Left lung (tissue), 10 donors: ENCODE data around the gene MUSTN1. TPM values are rescaled to one million over a fixed set of nuclear protein-coding genes. Genes with fewer than 3 reads are reported as not detected.
A peak's percentile ranks its signal among the peaks of the same experiment; 100 is the strongest.

Source experiments
- ATAC-seq: fragments of 200-7000 bp; cut with Tn5 transposase; one replicate; pipeline ENCODE4 v1.9.1; 2020; ENCODE audit warnings: moderate library complexity
- DNase-seq, 4 donors: peaks; one replicate each; pipeline ENCODE4 v3.0.0-alpha.2; 2013 to 2020
- H3K27ac ChIP-seq, 2 donors: fragments of 200-600 bp; sonication (generic) in 1 of 2; one replicate each; pipeline versions ENCODE4 v1.5.0 to v1.8.0; 2020 to 2021
- H3K27me3 ChIP-seq, 2 donors: fragments of 200-600 bp; sonication (generic) in 1 of 2; one replicate each; pipeline versions ENCODE4 v1.5.0 to v1.8.0; 2020 to 2021
- H3K36me3 ChIP-seq, 2 donors: fragments of 200-600 bp; sonication (generic) in 1 of 2; one replicate each; pipeline versions ENCODE4 v1.5.0 to v1.8.0; 2020 to 2021
- H3K4me1 ChIP-seq, 2 donors: fragments of 200-600 bp; one replicate each; pipeline ENCODE4 v1.8.0; 2021
- H3K4me3 ChIP-seq, 2 donors: fragments of 200-600 bp; sonication (generic) in 1 of 2; one replicate each; pipeline versions ENCODE4 v1.5.0 to v1.8.0; 2020 to 2021; ENCODE audit warnings: mild to moderate bottlenecking in 1 of 2
- H3K9me3 ChIP-seq, 2 donors: fragments of 200-600 bp; sonication (generic) in 1 of 2; one replicate each; pipeline versions ENCODE4 v1.5.0 to v1.8.0; 2020 to 2021
- intact Hi-C, 2 donors: fragments of 100-400 bp; cut with DNase I; formaldehyde crosslinking; loops; one replicate each; pipeline versions ENCODE4 v1.11.2 to v1.14.2; 2022
- polyA plus RNA-seq, 6 donors: library from polyadenylated mRNA; unstranded; fragments of 120-200 nt; gene quantifications; one replicate each; pipeline ENCODE4 v1.2.1, GENCODE V29; 2013; ENCODE audit not compliant: insufficient read length in 6 of 6
- total RNA-seq, 2 donors: library from RNA; stranded (reverse); fragmentation: NEBNext Ultra II Directional; extraction: Animal tissue kit (Norgen Biotek cat#: 25700); gene quantifications; one replicate each; pipeline ENCODE4 v1.2.1, GENCODE V29; 2021
- TF ChIP-seq, protein P1 (sequence below), 2 donors: fragments of 200-600 bp; sonication (generic) in 1 of 2; IDR thresholded peaks; one replicate each; pipeline versions ENCODE4 v1.5.0 to v1.8.0; 2021; ENCODE audit warnings: antibody characterized with exemption in 2 of 2
- donor health status: DM: no; HTN: yes; CAD: no.
- donor health status: DM: no; HTN: no; CAD: no.

The MUSTN1 gene
- total and polyA plus RNA-seq, 8 donors: 0.34 to 7.5 (median 1.1) TPM; not detected in 1

DNA sequence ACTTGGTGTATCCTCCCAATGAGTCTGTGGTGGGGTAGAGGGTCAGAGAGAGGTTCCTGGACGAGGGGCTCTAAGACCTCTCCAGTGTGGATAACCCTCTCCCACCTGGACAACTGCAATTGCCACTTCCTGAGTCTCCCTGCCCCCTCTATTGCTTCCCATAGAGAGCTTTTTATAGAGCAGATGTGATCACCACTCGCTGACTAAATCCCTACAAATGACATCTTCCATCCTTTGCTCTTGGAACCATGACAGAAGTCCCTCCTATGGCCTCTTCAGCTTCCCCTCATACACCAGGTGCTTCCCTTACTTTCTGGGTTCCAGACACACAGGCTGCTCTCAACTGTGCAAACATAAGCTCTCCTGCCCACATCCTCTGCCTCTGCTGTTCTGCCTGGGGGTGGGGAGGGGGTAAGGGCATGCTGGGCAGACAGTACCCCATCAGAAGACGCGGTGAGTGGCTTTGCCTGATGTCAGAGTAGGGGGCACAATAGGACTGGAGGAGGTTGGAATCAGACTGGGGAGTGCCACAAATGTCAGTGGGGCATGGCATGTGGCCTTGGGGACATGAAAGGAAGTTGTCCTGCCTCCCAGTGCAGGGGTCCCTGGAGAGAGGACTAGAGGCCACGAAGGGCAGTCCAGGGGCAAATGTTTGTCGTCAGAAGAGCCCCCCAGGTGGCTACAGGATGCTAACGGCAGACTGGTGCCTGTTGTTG, 25.0 kb downstream of the MUSTN1 start:
- no peaks in the 10 kb centered on the region for H3K27me3 ChIP-seq
- H3K4me3 ChIP-seq: no peak overlapping the region
- no peak overlapping the region for H3K27ac ChIP-seq
- intact Hi-C loops: no loop called here
- ATAC-seq (no peak), DNase-seq (no peak)
- H3K36me3 ChIP-seq: no peaks in the 10 kb centered on the region
- TF ChIP-seq, protein P1, sequence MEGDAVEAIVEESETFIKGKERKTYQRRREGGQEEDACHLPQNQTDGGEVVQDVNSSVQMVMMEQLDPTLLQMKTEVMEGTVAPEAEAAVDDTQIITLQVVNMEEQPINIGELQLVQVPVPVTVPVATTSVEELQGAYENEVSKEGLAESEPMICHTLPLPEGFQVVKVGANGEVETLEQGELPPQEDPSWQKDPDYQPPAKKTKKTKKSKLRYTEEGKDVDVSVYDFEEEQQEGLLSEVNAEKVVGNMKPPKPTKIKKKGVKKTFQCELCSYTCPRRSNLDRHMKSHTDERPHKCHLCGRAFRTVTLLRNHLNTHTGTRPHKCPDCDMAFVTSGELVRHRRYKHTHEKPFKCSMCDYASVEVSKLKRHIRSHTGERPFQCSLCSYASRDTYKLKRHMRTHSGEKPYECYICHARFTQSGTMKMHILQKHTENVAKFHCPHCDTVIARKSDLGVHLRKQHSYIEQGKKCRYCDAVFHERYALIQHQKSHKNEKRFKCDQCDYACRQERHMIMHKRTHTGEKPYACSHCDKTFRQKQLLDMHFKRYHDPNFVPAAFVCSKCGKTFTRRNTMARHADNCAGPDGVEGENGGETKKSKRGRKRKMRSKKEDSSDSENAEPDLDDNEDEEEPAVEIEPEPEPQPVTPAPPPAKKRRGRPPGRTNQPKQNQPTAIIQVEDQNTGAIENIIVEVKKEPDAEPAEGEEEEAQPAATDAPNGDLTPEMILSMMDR (IDR thresholded peaks at IDR 0.05): no peak
- H3K4me1 ChIP-seq: no peaks in the 10 kb centered on the region
- no peaks in the 10 kb centered on the region for H3K9me3 ChIP-seq

DNA sequence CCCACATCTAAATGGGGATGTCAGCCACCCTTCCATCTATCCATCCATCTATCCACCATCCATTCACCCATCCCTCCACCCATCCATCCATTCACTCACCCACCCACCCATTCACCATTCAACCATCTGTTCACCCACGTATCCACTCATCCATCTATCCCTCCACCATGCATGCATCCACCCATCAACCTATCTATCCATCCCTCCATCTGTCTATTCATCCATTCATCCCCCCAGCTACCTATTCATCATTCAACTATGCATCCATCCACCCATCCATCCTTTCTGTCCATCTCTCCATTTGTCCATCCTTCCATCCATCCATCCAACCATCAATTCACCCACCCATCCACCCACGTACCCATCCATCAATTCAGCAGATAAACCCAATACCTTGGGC, 25.7 kb downstream of the MUSTN1 start:
- H3K4me3 ChIP-seq: no peak overlapping the region
- no peaks in the 10 kb centered on the region for H3K4me1 ChIP-seq
- TF ChIP-seq, protein P1 (IDR thresholded peaks at IDR 0.05): no peak
- no peaks in the 10 kb centered on the region for H3K36me3 ChIP-seq
- ATAC-seq (no peak), DNase-seq (no peak)
- H3K27ac ChIP-seq: no peak overlapping the region
- intact Hi-C loops: no loop called here
- no peaks in the 10 kb centered on the region for H3K9me3 ChIP-seq
- no peaks in the 10 kb centered on the region for H3K27me3 ChIP-seq

DNA sequence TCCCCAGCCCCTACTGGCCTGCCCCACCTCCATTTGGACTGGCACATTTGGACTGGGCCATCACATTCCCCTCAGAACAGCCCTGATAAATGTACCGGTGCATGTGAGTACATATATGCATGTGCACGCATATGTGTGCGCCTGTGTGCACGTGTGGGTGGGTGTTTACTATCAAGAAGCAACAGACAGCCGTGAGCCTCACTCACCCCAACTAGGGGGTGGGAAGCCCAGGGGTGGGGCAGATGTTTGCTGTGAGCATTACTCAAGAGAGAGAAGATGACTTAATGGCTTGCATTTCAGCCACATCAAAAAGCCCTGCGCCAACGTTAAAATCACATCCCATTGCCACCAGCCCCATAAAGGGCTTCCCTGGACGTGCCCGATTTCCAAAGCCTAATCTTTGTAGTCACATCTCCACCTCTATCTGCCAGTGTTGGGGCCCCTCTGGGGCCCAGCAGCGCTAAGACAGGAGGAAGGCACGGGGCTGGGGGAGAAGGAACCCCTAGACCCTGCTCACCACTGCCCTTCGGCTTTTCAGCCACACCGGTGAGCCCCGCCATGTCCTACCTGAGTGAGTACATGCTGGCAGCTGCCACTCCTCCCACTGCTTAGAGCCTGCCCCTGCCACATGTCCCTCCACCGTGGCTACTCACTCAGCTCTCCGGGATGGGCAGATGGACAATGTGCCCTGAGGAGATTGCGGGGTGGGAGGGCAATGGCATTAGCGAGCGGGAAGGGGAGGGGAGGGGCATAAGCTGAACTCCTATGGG, 29.4 kb downstream of the MUSTN1 start:
- Histone ChIP-seq H3K27me3 (no peaks in the 10 kb centered on the region), H3K4me3 (no peak overlapping the region), H3K9me3 (no peaks in the 10 kb centered on the region), H3K36me3 (no peaks in the 10 kb centered on the region), H3K27ac (no peak overlapping the region), H3K4me1 (no peaks in the 10 kb centered on the region)
- no peak for ATAC-seq
- intact Hi-C loops: no loop called here
- peak in 1 of 4 donors; percentile 66 for DNase-seq
- TF ChIP-seq, protein P1 (IDR thresholded peaks at IDR 0.05): no peak

DNA sequence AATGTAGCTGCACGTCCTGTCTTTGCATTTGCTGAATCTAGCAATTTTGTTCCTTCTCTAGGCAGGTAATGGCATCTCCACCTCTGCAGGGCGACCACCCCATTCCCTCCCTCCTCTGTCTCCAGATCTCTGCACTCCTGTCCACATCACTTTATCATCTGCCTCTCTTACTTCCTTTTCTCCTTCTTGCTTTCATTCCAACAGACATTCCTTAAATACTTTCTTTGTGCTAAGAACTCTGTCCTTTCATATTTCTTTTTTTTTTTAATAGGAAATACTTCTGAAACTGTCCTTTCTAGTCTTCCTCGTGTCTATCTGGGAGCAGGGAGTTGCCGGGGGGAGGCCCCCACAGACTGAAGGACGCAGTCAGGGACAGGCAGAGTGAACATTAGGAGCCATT, 33.0 kb downstream of the MUSTN1 start:
- DNase-seq (no peak), ATAC-seq (no peak)
- Histone ChIP-seq H3K4me1 (no peaks in the 10 kb centered on the region), H3K27ac (no peak overlapping the region), H3K36me3 (no peaks in the 10 kb centered on the region), H3K4me3 (no peak overlapping the region), H3K9me3 (no peaks in the 10 kb centered on the region), H3K27me3 (no peaks in the 10 kb centered on the region)
- intact Hi-C loops: no loop called here
- TF ChIP-seq, protein P1 (IDR thresholded peaks at IDR 0.05): no peak

DNA sequence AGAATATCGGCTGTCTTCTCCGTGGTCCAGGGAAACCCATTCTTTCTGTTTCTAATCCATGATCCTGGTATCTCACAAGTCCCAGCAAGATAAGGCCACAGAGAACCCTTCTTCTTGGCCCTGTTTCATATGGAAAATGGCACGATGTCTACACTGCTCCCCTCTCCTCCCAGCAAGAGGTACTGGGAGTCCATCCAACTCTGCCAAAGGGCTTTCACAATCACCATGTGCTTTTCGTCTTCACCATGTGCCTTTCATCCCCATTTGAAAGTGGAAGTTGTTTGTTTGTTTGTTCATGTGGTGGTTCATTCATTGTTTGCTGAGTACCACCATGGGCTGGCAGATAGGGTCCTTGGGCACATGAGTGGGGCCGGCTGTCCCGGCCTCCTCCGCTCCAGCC, 34.7 kb downstream of the MUSTN1 start:
- Histone ChIP-seq H3K4me1 (no peaks in the 10 kb centered on the region), H3K27me3 (no peaks in the 10 kb centered on the region), H3K4me3 (no peak overlapping the region), H3K9me3 (no peaks in the 10 kb centered on the region), H3K36me3 (no peaks in the 10 kb centered on the region), H3K27ac (no peak overlapping the region)
- TF ChIP-seq, protein P1 (IDR thresholded peaks at IDR 0.05): no peak
- intact Hi-C loops: no loop called here
- no peak for ATAC-seq
- no peak for DNase-seq
